ENCODE data around the gene UGT1A6.
"Not testable (repeated sequence)": the region's sequence is repeated elsewhere in the genome, so short reads cannot be mapped to it uniquely, and the experiment has no call there.

The UGT1A6 gene

GRCh38 chr2:233699424-233700027 is 6.8 kb downstream of the UGT1A6 start:
- Mint-ChIP-seq H3K27ac (no peak overlapping the region), H3K4me3 (no peak overlapping the region), H3K4me1 (ENCODE audit: low read depth) (no peaks in the 10 kb centered on the region), H3K9me3 (peaks cover 2% of the 10 kb centered on the region), H3K27me3 (peaks cover 3% of the 10 kb centered on the region), H3K36me3 (ENCODE audit: low read depth) (no peaks in the 10 kb centered on the region)
- no peak for DNase-seq

- no peak for DNase-seq
- Mint-ChIP-seq H3K9me3 (peaks cover 2% of the 10 kb centered on the region), H3K27ac (no peak overlapping the region), H3K27me3 (peaks cover 3% of the 10 kb centered on the region), H3K4me1 (ENCODE audit: low read depth) (no peaks in the 10 kb centered on the region), H3K4me3 (no peak overlapping the region), H3K36me3 (ENCODE audit: low read depth) (no peaks in the 10 kb centered on the region)
Observed at GRCh38 chr2:233700028-233700635, 7.4 kb downstream of the UGT1A6 start.

- not testable (repeated sequence) for H3K4me1 Mint-ChIP-seq (ENCODE audit: low read depth); H3K4me3 Mint-ChIP-seq; H3K27me3 Mint-ChIP-seq; DNase-seq; H3K27ac Mint-ChIP-seq; H3K36me3 Mint-ChIP-seq (ENCODE audit: low read depth); H3K9me3 Mint-ChIP-seq
Observed at GRCh38 chr2:233700842-233701241, 8.2 kb downstream of the UGT1A6 start.

- DNase-seq = no peak
- H3K27me3 Mint-ChIP-seq = peaks cover 3% of the 10 kb centered on the region
- H3K9me3 Mint-ChIP-seq = peaks cover 2% of the 10 kb centered on the region
- no peaks in the 10 kb centered on the region for H3K36me3 Mint-ChIP-seq (ENCODE audit: low read depth)
- no peak overlapping the region for H3K4me3 Mint-ChIP-seq
- H3K27ac Mint-ChIP-seq = no peak overlapping the region
- no peaks in the 10 kb centered on the region for H3K4me1 Mint-ChIP-seq (ENCODE audit: low read depth)
Observed at GRCh38 chr2:233702238-233702637, 9.5 kb downstream of the UGT1A6 start.

- H3K4me3 Mint-ChIP-seq = no peak overlapping the region
- no peak for DNase-seq
- H3K4me1 Mint-ChIP-seq (ENCODE audit: low read depth) = no peaks in the 10 kb centered on the region
- H3K27me3 Mint-ChIP-seq = peaks cover 4% of the 10 kb centered on the region
- H3K9me3 Mint-ChIP-seq = peaks cover 2% of the 10 kb centered on the region
- no peaks in the 10 kb centered on the region for H3K36me3 Mint-ChIP-seq (ENCODE audit: low read depth)
- no peak overlapping the region for H3K27ac Mint-ChIP-seq
Observed at GRCh38 chr2:233705911-233706506, 13.3 kb downstream of the UGT1A6 start.

GRCh38 chr2:233706720-233707119 is 14.0 kb downstream of the UGT1A6 start:
- peaks cover 2% of the 10 kb centered on the region for H3K9me3 Mint-ChIP-seq
- H3K4me1 Mint-ChIP-seq (ENCODE audit: low read depth) = no peaks in the 10 kb centered on the region
- DNase-seq = no peak
- no peak overlapping the region for H3K27ac Mint-ChIP-seq
- no peak overlapping the region for H3K4me3 Mint-ChIP-seq
- peaks cover 11% of the 10 kb centered on the region for H3K27me3 Mint-ChIP-seq
- H3K36me3 Mint-ChIP-seq (ENCODE audit: low read depth) = no peaks in the 10 kb centered on the region

- Mint-ChIP-seq H3K27ac (no peak overlapping the region), H3K4me3 (no peak overlapping the region), H3K27me3 (peaks cover 22% of the 10 kb centered on the region), H3K36me3 (ENCODE audit: low read depth) (no peaks in the 10 kb centered on the region), H3K4me1 (ENCODE audit: low read depth) (no peaks in the 10 kb centered on the region), H3K9me3 (peaks cover 2% of the 10 kb centered on the region)
- no peak for DNase-seq
Observed at GRCh38 chr2:233707940-233708644, 15.4 kb downstream of the UGT1A6 start.

- Mint-ChIP-seq H3K4me3 (no peak overlapping the region), H3K9me3 (no peaks in the 10 kb centered on the region), H3K4me1 (ENCODE audit: low read depth) (no peaks in the 10 kb centered on the region), H3K27me3 (peaks cover 29% of the 10 kb centered on the region), H3K36me3 (ENCODE audit: low read depth) (no peaks in the 10 kb centered on the region), H3K27ac (no peak overlapping the region)
- DNase-seq = no peak
Observed at GRCh38 chr2:233708942-233709341, 16.3 kb downstream of the UGT1A6 start.

GRCh38 chr2:233711312-233712008 is 18.8 kb downstream of the UGT1A6 start:
- no peaks in the 10 kb centered on the region for H3K9me3 Mint-ChIP-seq
- no peak overlapping the region for H3K27ac Mint-ChIP-seq
- no peak overlapping the region for H3K4me3 Mint-ChIP-seq
- peaks cover 2% of the 10 kb centered on the region for H3K4me1 Mint-ChIP-seq (ENCODE audit: low read depth)
- H3K27me3 Mint-ChIP-seq = peaks cover 37% of the 10 kb centered on the region
- no peaks in the 10 kb centered on the region for H3K36me3 Mint-ChIP-seq (ENCODE audit: low read depth)
- DNase-seq = peak; percentile 73

- peaks cover 2% of the 10 kb centered on the region for H3K4me1 Mint-ChIP-seq (ENCODE audit: low read depth)
Observed at GRCh38 chr2:233712611-233713261, 20.0 kb downstream of the UGT1A6 start, which contains the start of gene UGT1A5. Gene UGT1A5 (plus strand): TSS chr2:233712907. CDS start chr2:233712992, 85 bp downstream.

GRCh38 chr2:233713262-233713615 is 20.5 kb downstream of the UGT1A6 start:
- no peaks in the 10 kb centered on the region for H3K9me3 Mint-ChIP-seq
- H3K4me3 Mint-ChIP-seq = no peak overlapping the region
- no peak for DNase-seq
- peaks cover 2% of the 10 kb centered on the region for H3K4me1 Mint-ChIP-seq (ENCODE audit: low read depth)
- peaks cover 48% of the 10 kb centered on the region for H3K27me3 Mint-ChIP-seq
- H3K36me3 Mint-ChIP-seq (ENCODE audit: low read depth) = no peaks in the 10 kb centered on the region
- no peak overlapping the region for H3K27ac Mint-ChIP-seq

More at GRCh38 chr2:233712611-233713261, 20.0 kb downstream of the UGT1A6 start, which contains the start of gene UGT1A5:
- Mint-ChIP-seq H3K27ac (no peak within 1 kb of the TSS), H3K27me3 (peaks cover 46% of the 10 kb centered on the region), H3K36me3 (ENCODE audit: low read depth) (no peaks in the 10 kb centered on the region), H3K4me3 (no peak within 1 kb of the TSS), H3K9me3 (no peaks in the 10 kb centered on the region)
- DNase-seq = no peak

GRCh38 chr2:233714121-233714520 is 21.4 kb downstream of the UGT1A6 start:
- no peak for DNase-seq
- Mint-ChIP-seq H3K36me3 (ENCODE audit: low read depth) (no peaks in the 10 kb centered on the region), H3K4me1 (ENCODE audit: low read depth) (peaks cover 2% of the 10 kb centered on the region), H3K27me3 (peaks cover 49% of the 10 kb centered on the region), H3K27ac (no peak overlapping the region), H3K4me3 (no peak overlapping the region), H3K9me3 (no peaks in the 10 kb centered on the region)

GRCh38 chr2:233718552-233718951 is 25.9 kb downstream of the UGT1A6 start, which contains the start of gene UGT1A4:
Gene UGT1A4 (plus strand): TSS chr2:233718736. CDS start chr2:233718821, 85 bp downstream.
- peaks cover 44% of the 10 kb centered on the region for H3K27me3 Mint-ChIP-seq
- DNase-seq = no peak
- H3K4me3 Mint-ChIP-seq = no peak within 1 kb of the TSS
- H3K36me3 Mint-ChIP-seq (ENCODE audit: low read depth) = no peaks in the 10 kb centered on the region
- H3K27ac Mint-ChIP-seq = no peak within 1 kb of the TSS
- H3K4me1 Mint-ChIP-seq (ENCODE audit: low read depth) = peaks cover 2% of the 10 kb centered on the region
- no peaks in the 10 kb centered on the region for H3K9me3 Mint-ChIP-seq
